Gastrocnemius medialis (tissue), 4 donors: ENCODE measurements around the gene NOXA1.

Source experiments
- CTCF ChIP-seq, 5 experiments: fragments of 450-650 bp in 3 of 5; fragments of 200-600 bp in 2 of 5; sonication (generic) in 2 of 5; IDR thresholded peaks in 4 of 5; conservative IDR thresholded peaks in 1 of 5; 1 replicate in 4 of 5; 2 replicates in 1 of 5; pipeline ENCODE4 v1.5.1; 2016 to 2019; ENCODE audit warnings: antibody characterized with exemption in 5 of 5, mild to moderate bottlenecking in 3 of 5, moderate library complexity in 3 of 5
- POLR2A ChIP-seq, 2 donors: fragments of 450-650 bp; IDR thresholded peaks; one replicate each; pipeline ENCODE4 v1.6.1; 2017; ENCODE audit warnings: antibody characterized with exemption in 2 of 2, mild to moderate bottlenecking in 2 of 2, moderate library complexity in 2 of 2

- TF ChIP-seq CTCF (IDR thresholded peaks at IDR 0.05 in 4 of 5, conservative IDR thresholded peaks at IDR 0.05 in 1 of 5) (no peak), POLR2A (IDR thresholded peaks at IDR 0.05) (no peak)
Observed at GRCh38 chr9:137452761-137453642, 29.8 kb downstream of the NOXA1 start.
